ENCODE measurements around the gene ACOT8. TPM values are rescaled to one million over a fixed set of nuclear protein-coding genes. Genes with fewer than 3 reads are reported as not detected.

The ACOT8 gene
- total and polyA plus RNA-seq, 2 of the 4 experiments (the other 2 are of a cell fraction): 29.8 to 47.5 TPM

- Histone ChIP-seq H4K91ac (ENCODE audit: insufficient read depth, low read depth, low read length) (no peak overlapping the region), H2BK5ac (ENCODE audit: low read depth, low read length, poor library complexity, severe bottlenecking) (peak overlapping the region; percentile 68), H2AK9ac (replicated peaks; ENCODE audit: low read depth, low read length, poor library complexity) (no peak overlapping the region), H3K56ac (ENCODE audit: extremely low read depth, insufficient read depth, low read length) (no peak overlapping the region), H3K14ac (replicated peaks; ENCODE audit: low read depth, low read length) (no peak overlapping the region), H3K9ac (ENCODE audit: low read depth, low read length) (no peak overlapping the region), H3K27me3 (ENCODE audit: control insufficient read depth, insufficient read depth, low read length) (no peaks in the 10 kb centered on the region), H3K18ac (ENCODE audit: low read depth, low read length) (no peak overlapping the region), H3K36me3 (ENCODE audit: control insufficient read depth, insufficient read depth, low read length) (peaks cover 17% of the 10 kb centered on the region), H2AFZ (replicated peaks; ENCODE audit: low read length, poor library complexity) (no peak overlapping the region), H3K4ac (ENCODE audit: low read depth, low read length) (no peak overlapping the region), H3K27ac (ENCODE audit: insufficient read depth, low read length) (peak overlapping the region; percentile 33; the same call in 1 of the 2 replicates), H4K20me1 (ENCODE audit: insufficient read depth, low read length) (no peaks in the 10 kb centered on the region), H3K4me1 (ENCODE audit: control insufficient read depth, insufficient read depth, low read length) (peaks cover 8% of the 10 kb centered on the region), H3K4me2 (ENCODE audit: low read depth, low read length) (peak overlapping the region; percentile 10; the same call in 1 of the 2 replicates), H3K9me1 (ENCODE audit: insufficient read depth, low read length) (peaks cover 7% of the 10 kb centered on the region), H4K5ac (ENCODE audit: low read depth, low read length) (no peak overlapping the region), H2AK5ac (ENCODE audit: low read depth, low read length) (no peak overlapping the region), H3K23ac (ENCODE audit: low read depth, low read length) (no peak overlapping the region), H3K79me1 (ENCODE audit: low read depth in 1 of 2, low read length in 2 of 2) (0 out of 4 replicates have a peak, but pooled peaks cover 0 to 5% of the 10 kb centered on the region in 2 experiments), H3K4me3 (ENCODE audit: insufficient read depth, low read depth, low read length) (no peak overlapping the region), H3K9me3 (ENCODE audit: control insufficient read depth, insufficient read depth, low read length) (no peaks in the 10 kb centered on the region), H4K8ac (ENCODE audit: low read depth in 2 of 2, low read length in 2 of 2) (no peak overlapping the region), H2BK120ac (ENCODE audit: low read depth, low read length) (no peak overlapping the region), H2BK15ac (ENCODE audit: low read depth, low read length) (no peak overlapping the region), H2BK20ac (ENCODE audit: low read depth, low read length) (no peak overlapping the region)
- POLR2A ChIA-PET (ENCODE audit: unreplicated experiment): no interaction called here
- CTCF ChIA-PET: no interaction called here
- intact Hi-C loops (cut with micrococcal nuclease) (no loop called here), in situ Hi-C loops (cut with MboI; ENCODE audit: low sequenced_read_pairs) (no loop called here), dilution Hi-C loops (cut with HindIII; ENCODE audit: low sequenced_read_pairs, unreplicated experiment) (no loop called here)
- ATAC-seq (ENCODE audit: low read depth) (peak; percentile 91), DNase-seq (peak; percentile 67)
- TF ChIP-seq BHLHE40 (IDR thresholded peaks at IDR 0.05; ENCODE audit: low read depth, low read length) (no peak), FOS (IDR thresholded peaks at IDR 0.05; ENCODE audit: low read depth, low read length) (peak; percentile 23; the same call in 1 of the 2 replicates), CHD1 (IDR thresholded peaks at IDR 0.05; ENCODE audit: low read depth, low read length) (no peak)
- WGBS, 2 experiments (ENCODE audit: extremely low coverage in 2 of 2, insufficient read length in 1 of 2): no CpG with 5 or more reads among the region's 1 CpG
- BruUV-seq (replicated peaks): no TSS peak
These were observed 16.4 kb upstream of the ACOT8 start for GRCh38 chr20:45873409-45874103.

All from IMR-90 (cell line).